Common myeloid progenitor, CD34-positive (primary cell): ENCODE results near the gene PPP2R3A.
"Not testable (repeated sequence)": the region's sequence is repeated elsewhere in the genome, so short reads cannot be mapped to it uniquely, and the experiment has no call there.

ENCODE experiments used
- CTCF ChIA-PET: fragments of 350-600 bp; sonication (Branson Sonifier 250); formaldehyde crosslinking; loops from one replicate; lab custom pipeline; 2021; ENCODE audit warnings: antibody characterized with exemption; lab: Charles Lee
- POLR2A ChIA-PET: fragments of 350-600 bp; sonication (Branson Sonifier 250); formaldehyde crosslinking; loops from one replicate; lab custom pipeline; 2021; ENCODE audit warnings: antibody characterized with exemption; lab: Charles Lee
- DNase-seq, 3 donors: peaks; one replicate each; pipeline versions ENCODE4 v3.0.0 to v3.0.0-alpha.2; 2013
- H3K27ac ChIP-seq, 2 experiments: 1 replicate in 1 of 2; 2 replicates in 1 of 2; pipeline ENCODE4 v1.7.0; 2013; ENCODE audit warnings: inconsistent platforms in 2 of 2, low read length in 2 of 2, mild to moderate bottlenecking in 2 of 2, low read depth in 1 of 2, moderate library complexity in 1 of 2; ENCODE audit not compliant: severe bottlenecking in 2 of 2, insufficient read depth in 1 of 2, poor library complexity in 1 of 2
- H3K27me3 ChIP-seq, 5 experiments: replicated peaks in 2 of 5; 1 replicate in 3 of 5; 2 replicates in 2 of 5; pipeline versions ENCODE4 v1.6.1 to v1.7.0; 2013; ENCODE audit warnings: low read length in 4 of 5, mild to moderate bottlenecking in 2 of 5, moderate library complexity in 2 of 5, inconsistent platforms in 1 of 5; ENCODE audit not compliant: insufficient read depth in 5 of 5, control insufficient read depth in 4 of 5
- H3K36me3 ChIP-seq, 4 experiments: 1 replicate in 2 of 4; 2 replicates in 2 of 4; pipeline versions ENCODE4 v1.6.1 to v1.7.0; 2013; ENCODE audit warnings: low read length in 3 of 4, control low read depth in 1 of 4, mild to moderate bottlenecking in 1 of 4; ENCODE audit not compliant: control insufficient read depth in 4 of 4, insufficient read depth in 4 of 4
- H3K4me1 ChIP-seq, 4 experiments: 1 replicate in 3 of 4; 2 replicates in 1 of 4; pipeline versions ENCODE4 v1.6.1 to v1.7.1; 2013; ENCODE audit warnings: low read length in 3 of 4, mild to moderate bottlenecking in 3 of 4, control low read depth in 1 of 4, inconsistent platforms in 1 of 4, moderate library complexity in 1 of 4; ENCODE audit not compliant: control insufficient read depth in 4 of 4, insufficient read depth in 4 of 4; ENCODE audit errors: control extremely low read depth in 1 of 4
- H3K4me3 ChIP-seq, 7 experiments: 1 replicate in 4 of 7; 2 replicates in 3 of 7; pipeline versions ENCODE4 v1.5.1 to v1.7.0; 2013; ENCODE audit warnings: mild to moderate bottlenecking in 7 of 7, low read length in 6 of 7, moderate library complexity in 6 of 7, inconsistent platforms in 2 of 7, low read depth in 2 of 7, control low read depth in 1 of 7; ENCODE audit not compliant: insufficient read depth in 4 of 7, control insufficient read depth in 1 of 7; ENCODE audit errors: extremely low read depth in 1 of 7
- H3K9me3 ChIP-seq, 5 experiments: 1 replicate in 4 of 5; 2 replicates in 1 of 5; pipeline versions ENCODE4 v1.6.1 to v1.7.1; 2013; ENCODE audit warnings: low read length in 4 of 5, mild to moderate bottlenecking in 2 of 5, inconsistent platforms in 1 of 5, low read depth in 1 of 5, moderate library complexity in 1 of 5; ENCODE audit not compliant: control insufficient read depth in 4 of 5, insufficient read depth in 2 of 5; ENCODE audit errors: control extremely low read depth in 1 of 5
- WGBS: methylation state at CpG from one replicate; pipeline ENCODE4 v1.1.5; 2013; ENCODE audit not compliant: insufficient coverage; 5-methylcytosine and 5-hydroxymethylcytosine counted together

PPP2R3A gene

GRCh38 chr3:136114421-136114820, 148.9 kb downstream of the PPP2R3A start:
- CTCF ChIA-PET = interaction anchor here (0.6 kb wide), 1 partner anchor 19 kb away, joined by 3 read pairs; no protein-coding TSS in a partner anchor
- WGBS = 100% methylated on average over 2 of the region's 2 CpGs

GRCh38 chr3:136119332-136119731, 153.8 kb downstream of the PPP2R3A start:
- POLR2A ChIA-PET, H3K36me3 ChIP-seq, H3K27ac ChIP-seq, CTCF ChIA-PET, H3K27me3 ChIP-seq, H3K4me1 ChIP-seq, H3K9me3 ChIP-seq, DNase-seq, H3K4me3 ChIP-seq: not testable (repeated sequence)
- no CpG with 5 or more reads among the region's 1 CpG for WGBS

More at GRCh38 chr3:136114421-136114820, 148.9 kb downstream of the PPP2R3A start:
- DNase-seq = no peak
- Histone ChIP-seq H3K4me3 (no peak overlapping the region), H3K27me3 (no peaks in the 10 kb centered on the region), H3K36me3 (no peaks in the 10 kb centered on the region), H3K4me1 (no peaks in the 10 kb centered on the region), H3K9me3 (peaks cover 0 to 4% (median 2%) of the 10 kb centered on the region in 5 experiments), H3K27ac (no peak overlapping the region)
- POLR2A ChIA-PET = no interaction called here

DNA sequence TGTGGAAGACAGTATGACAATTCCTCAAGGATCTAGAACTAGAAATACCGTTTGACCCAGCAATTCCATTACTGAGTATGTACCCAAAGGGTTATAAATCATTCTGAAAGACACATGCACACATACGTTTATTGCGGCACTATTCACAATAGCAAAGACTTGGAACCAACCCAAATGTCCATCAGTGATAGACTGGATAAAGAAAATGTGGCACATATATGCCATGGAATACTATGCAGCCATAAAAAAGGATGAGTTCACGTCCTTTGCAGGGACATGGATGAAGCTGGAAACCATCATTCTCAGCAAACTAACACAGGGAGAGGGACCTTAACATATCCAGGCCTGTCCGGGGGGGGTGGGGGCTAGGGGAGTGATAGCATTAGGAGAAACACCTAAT, 154.3 kb downstream of the PPP2R3A start:
- H3K9me3 ChIP-seq, H3K4me1 ChIP-seq, H3K4me3 ChIP-seq, H3K27me3 ChIP-seq, H3K27ac ChIP-seq, POLR2A ChIA-PET, DNase-seq, H3K36me3 ChIP-seq, CTCF ChIA-PET: not testable (repeated sequence)
- WGBS = 100% methylated on average over 2 of the region's 5 CpGs

DNA sequence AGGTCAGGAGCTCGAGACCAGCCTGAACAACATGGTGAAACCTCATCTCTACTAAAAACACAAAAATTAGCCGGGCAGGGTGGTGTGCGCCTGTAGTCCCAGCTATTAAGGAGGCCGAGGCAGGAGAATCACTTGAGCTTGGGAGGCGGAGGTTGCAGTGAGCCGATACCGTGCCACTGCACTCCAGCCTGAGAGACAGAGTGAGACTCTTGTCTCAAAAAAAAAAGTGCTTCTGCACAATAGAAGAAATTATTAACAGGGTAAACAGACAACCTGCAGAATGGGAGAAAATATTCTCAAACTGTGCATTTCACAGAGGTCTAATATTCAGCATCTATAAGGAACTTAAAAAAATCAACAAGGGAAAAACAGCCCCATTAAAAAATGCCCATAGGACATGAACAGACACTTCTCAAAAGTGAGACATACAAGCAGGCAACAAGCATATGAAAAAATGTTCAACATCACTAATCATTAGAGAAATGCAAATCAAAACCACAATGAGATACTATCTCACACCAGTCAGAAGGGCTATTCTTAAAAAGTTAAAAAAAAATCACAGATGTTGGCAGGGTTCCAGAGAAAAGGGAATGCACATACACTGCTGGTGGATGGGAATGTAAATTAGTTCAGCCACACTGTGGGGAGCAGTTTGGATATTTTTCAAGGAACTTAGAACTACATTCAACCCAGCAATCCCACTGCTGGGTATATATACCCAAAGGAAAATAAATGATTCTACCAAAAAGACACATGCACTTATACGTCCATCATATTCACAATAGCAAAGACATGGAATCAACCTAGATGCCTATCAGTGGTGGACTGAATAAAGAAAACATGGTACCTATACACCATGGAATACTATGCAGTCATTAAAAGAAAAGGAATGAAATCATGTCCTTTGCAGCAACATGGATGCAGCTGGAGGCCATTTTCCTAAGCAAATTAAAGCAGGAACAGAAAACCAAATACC, 155.1 kb downstream of the PPP2R3A start:
- WGBS = 100% methylated on average over 3 of the region's 8 CpGs
- no peak for DNase-seq
- no peaks in the 10 kb centered on the region for H3K27me3 ChIP-seq
- no peak overlapping the region for H3K4me3 ChIP-seq
- peaks cover 0 to 2% (median 1%) of the 10 kb centered on the region in 5 experiments for H3K9me3 ChIP-seq
- H3K27ac ChIP-seq = no peak overlapping the region
- no peaks in the 10 kb centered on the region for H3K4me1 ChIP-seq
- ChIA-PET POLR2A (no interaction called here), CTCF (no interaction called here)
- no peaks in the 10 kb centered on the region for H3K36me3 ChIP-seq

GRCh38 chr3:136122006-136122405, 156.5 kb downstream of the PPP2R3A start:
- CTCF ChIA-PET = no interaction called here
- DNase-seq = no peak
- Histone ChIP-seq H3K9me3 (peaks cover 0 to 2% (median 0%) of the 10 kb centered on the region in 5 experiments), H3K4me1 (no peaks in the 10 kb centered on the region), H3K36me3 (peaks cover 0 to 3% (median 0%) of the 10 kb centered on the region in 4 experiments), H3K27ac (no peak overlapping the region), H3K4me3 (no peak overlapping the region), H3K27me3 (no peaks in the 10 kb centered on the region)
- 100% methylated on average over 2 of the region's 4 CpGs for whole genome bisulfite sequencing
- POLR2A ChIA-PET = no interaction called here

DNA sequence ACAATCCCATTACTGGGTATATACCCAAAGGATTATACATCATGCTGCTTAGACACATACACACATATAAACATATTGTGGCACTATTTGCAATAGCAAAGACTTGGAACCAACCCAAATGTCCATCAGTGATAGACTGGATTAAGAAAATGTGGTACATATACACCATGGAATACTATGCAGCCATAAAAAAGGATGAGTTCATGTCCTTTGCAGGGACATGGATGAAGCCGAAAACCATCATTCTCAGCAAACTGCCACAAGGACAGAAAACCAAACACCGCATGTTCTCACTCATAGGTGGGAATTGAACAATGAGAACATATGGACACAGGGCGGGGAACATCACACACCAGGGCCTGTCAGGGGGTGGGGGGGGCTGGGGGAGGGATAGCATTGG, 166.1 kb downstream of the PPP2R3A start:
- H3K4me1 ChIP-seq, H3K9me3 ChIP-seq, CTCF ChIA-PET, H3K27me3 ChIP-seq, H3K27ac ChIP-seq, H3K4me3 ChIP-seq, POLR2A ChIA-PET, DNase-seq, H3K36me3 ChIP-seq: not testable (repeated sequence)
- no CpG with 5 or more reads among the region's 3 CpGs for WGBS

DNA sequence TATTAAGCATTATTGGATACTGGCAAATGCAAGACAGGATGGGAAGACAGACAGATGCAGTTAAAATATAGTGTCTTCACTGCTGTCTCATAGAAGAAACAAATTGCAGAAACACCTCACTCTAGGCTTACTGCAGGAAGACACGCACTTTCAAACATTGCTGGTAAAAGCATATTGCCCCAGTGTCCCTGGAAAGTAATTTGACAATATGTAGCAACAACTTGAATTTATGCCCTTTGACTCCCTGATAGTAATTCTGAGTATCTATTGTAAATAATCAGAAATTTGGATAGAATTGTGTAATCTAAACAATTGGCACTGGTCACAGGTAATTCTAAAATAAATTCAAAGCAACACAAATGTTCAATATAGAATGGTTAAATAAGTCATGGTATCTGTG, 168.6 kb downstream of the PPP2R3A start:
- peaks cover 7 to 14% (median 8%) of the 10 kb centered on the region in 4 experiments for H3K4me1 ChIP-seq
- no peak for DNase-seq
- ChIA-PET CTCF (interaction anchor here (0.7 to 1.6 kb wide), 3 partner anchors 11 to 20 kb away, joined by 3 to 4 read pairs (median 3); no protein-coding TSS in a partner anchor), POLR2A (no interaction called here)
- H3K27me3 ChIP-seq = no peaks in the 10 kb centered on the region
- H3K27ac ChIP-seq = no peak overlapping the region
- no peaks in the 10 kb centered on the region for H3K36me3 ChIP-seq
- WGBS = 100% methylated on average over 1 of the region's 1 CpG
- no peaks in the 10 kb centered on the region for H3K9me3 ChIP-seq
- no peak overlapping the region for H3K4me3 ChIP-seq
